Activated T-cell treated with anti-CD3 and anti-CD28 coated beads for 4 hours (primary cell): ENCODE results near the gene ZNF606.

Experiments used
- DNase-seq: peaks from one replicate; pipeline ENCODE4 v3.0.0-alpha.2; 2020

The ZNF606 gene

DNA sequence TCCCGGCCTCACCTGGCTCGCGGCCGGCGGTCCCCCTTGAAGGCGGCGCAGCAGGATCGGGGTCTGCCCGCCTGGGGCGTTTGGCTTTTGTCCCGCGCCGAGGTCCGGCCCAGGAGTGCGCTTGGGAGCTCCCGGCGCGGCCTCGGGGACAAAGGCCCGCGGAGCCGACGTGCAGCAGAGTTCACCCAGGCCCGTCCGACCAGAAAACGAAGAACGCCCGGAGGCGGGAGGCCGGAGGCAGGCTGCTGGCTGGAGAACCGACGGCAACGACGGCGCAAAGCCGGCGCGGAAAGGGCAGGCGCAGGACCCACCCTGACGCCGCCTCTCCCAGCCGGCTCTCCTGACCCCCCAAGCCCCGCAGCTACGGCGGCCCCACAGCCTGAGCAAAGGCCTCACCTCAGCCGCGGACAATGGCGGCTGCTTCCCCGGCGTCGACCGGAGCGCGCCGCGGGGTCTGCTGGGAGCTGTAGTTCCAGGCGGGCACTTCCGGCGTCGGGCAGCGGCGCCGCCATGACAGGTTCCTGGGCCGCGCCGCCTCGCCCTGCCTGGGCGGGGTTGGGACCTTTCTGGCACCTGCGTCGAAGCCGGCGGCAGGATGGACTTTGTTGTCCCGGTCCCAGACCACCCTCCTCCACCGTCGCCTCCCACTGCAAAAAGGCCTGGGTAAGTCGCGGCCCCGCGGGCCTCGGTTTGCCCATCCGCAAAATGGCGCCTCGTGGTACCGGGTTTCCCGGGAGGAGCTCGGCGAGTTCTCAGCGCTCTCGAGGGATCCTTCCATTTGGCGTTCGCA, at the start of gene ZNF606:
Gene ZNF606 (minus strand): TSS at position 437 of the 790 bp plus-strand sequence. CDS start 1,501 bp downstream, outside the sequence.
- DNase-seq: peak; percentile 72

DNA sequence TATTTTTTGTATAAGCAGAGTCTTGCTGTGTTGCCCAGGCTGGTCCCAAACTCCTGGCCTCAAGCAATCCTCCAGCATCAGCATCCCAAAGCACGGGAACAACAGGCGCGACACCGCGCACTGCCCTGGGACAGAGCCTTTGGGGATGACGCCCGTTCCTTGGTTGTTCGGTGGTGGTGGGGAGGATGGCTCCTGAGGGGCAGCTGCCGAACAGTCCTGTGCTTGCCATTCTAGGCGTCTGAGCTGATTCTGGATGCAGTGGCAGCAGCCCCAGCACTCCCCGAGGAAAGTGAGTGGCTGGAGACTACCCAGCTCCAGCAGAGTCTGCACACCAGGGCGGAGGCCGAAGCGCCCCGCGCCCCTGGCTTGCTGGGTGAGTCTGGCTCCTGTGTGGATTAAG, 49.6 kb upstream of the ZNF606 start:
- DNase-seq: no peak

DNA sequence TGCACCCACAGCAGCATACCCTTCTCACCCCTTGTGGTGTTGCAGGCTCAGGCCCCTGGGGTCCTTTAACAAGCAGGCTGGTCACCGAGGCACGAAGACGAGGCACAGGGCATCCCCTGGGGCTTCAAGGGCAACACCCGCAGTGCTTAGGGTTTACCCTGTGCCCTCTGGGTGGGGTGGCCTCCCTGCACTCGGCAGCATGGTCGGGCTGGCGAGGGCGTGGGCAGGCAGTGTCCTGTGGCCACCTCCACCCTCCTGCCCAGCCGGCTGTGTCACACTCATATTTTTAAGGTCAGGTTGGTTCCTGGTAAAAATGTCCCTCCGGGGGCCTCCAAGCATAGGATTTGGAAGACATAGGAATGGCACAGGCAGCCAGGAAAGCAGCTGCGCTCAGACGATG, 45.1 kb upstream of the ZNF606 start:
- no peak for DNase-seq

DNA sequence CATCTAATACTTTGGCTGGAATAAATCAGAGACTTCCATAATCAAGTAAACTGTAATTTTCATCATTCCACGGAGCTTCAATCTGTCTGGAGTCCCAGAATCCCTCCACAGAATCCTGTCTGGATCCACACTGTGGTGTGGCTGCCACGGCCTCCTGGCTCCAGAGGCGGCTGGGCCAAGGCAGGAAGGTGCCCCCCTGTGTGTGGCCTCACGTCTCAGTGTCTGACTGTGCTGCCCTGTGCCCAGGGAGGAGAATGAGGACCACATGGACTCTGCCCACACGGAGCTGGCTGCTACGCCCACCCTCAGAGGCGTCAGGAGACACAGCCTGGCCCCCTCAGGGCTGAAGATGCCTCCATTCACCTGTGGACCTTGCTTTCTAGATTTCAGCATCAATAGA, 44.2 kb upstream of the ZNF606 start:
- DNase-seq: no peak

DNA sequence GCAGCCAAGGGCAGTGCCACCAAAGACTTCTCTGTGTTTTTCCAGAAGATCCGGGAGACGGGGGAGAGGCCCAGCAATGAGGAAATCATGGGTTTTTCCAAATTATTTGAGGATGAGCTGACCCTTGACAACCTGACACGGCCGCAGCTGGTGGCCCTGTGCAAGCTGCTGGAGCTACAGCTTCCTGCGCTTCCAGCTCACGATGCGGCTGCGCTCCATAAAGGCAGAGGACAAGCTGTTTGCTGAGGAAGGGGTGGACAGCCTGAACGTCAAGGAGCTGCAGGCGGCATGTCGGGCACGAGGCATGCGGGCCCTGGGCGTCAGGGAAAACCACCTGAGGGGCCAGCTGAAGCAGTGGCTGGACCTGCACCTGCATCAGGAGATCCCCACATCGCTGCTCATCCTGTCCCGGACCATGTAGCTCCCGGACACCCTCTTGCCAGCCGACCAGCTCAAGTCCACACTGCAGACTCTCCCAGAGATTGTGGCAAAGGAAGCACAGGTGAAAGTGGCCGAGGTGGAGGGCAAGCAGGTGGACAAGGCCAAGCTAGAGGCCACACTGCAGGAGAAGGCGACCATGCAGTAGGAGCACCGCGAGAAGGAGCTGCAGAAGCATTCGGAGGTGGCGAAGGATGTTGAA, 42.9 kb upstream of the ZNF606 start:
- DNase-seq: no peak

DNA sequence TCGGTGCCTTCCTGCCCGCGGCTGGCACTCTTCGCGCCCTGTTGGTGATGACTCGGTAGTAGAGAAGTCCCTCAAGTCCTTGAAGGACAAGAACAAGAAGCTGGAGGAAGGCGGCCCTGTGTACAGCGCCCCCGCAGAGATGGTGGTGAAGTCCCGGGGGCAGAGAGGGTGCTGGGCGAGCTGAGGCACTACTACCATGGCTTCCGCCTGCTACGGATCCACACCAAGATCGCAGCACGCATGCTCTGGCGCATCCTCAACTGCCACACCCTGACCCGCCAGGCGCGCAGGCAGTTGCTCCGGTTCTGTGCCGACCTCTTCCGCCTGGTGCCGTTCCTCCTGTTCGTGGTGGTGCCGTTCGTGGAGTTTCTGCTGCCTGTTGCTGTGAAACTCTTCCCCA, 42.3 kb upstream of the ZNF606 start:
- DNase-seq: no peak

DNA sequence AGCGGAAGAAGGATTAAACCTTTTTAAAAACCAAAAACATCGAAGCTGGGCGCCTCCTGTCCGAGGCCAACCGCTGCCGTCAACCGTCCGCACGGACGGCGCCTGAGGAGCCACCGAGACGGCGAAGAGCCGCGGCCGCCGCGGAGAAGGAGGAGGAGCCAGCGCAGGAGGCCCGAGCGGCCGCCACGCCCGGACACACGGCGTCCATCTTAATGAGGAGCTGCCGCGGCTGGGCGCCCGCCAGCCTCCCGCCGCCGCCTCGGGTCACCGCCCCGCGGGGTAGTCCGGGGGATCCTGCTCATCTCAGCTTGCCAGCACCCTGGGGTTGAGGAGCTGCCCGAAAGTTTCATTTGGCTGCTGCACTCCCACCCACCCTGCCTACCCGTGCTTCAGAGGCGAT, 41.8 kb upstream of the ZNF606 start:
- no peak for DNase-seq

DNA sequence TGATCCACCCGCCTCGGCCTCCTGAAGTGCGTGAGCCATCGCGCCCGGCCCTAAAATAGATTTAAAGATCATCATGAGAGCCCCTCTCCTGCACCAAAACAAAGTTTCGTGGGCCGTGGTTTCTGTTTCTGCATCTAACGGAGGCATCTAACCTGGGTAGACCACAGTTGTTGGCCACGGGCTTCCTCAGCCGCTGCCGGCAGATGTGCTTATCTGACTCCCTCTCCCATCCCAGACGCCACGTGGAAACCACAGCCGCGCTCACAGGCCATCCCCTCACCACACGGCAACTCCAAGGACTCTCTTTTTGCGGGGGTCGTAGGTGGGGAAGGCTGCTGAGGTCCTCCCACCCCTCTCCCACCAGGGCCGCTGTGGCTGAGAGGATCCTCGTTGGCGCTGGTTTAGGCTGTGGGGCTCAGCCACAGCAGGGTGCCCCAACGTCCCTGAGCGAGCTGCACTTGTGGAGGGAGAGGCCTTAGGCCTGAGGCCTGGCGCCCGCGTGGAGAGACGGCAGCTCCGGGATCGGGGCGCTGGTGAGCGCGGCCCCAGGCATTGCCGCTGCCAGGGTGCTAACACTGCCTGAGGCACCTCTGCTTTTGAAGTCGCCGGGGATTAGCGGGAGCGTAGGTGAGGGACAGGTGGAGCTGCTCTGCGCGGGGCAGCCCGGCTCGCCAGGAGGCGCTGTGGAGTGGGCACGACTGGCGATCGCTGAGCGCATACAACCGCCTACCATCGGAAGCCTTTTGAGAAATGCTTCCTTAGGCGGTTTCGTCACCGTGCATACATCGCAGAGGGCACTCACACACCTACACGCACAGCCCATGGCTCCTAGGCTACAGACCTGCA, 40.1 kb upstream of the ZNF606 start:
- DNase-seq: no peak

DNA sequence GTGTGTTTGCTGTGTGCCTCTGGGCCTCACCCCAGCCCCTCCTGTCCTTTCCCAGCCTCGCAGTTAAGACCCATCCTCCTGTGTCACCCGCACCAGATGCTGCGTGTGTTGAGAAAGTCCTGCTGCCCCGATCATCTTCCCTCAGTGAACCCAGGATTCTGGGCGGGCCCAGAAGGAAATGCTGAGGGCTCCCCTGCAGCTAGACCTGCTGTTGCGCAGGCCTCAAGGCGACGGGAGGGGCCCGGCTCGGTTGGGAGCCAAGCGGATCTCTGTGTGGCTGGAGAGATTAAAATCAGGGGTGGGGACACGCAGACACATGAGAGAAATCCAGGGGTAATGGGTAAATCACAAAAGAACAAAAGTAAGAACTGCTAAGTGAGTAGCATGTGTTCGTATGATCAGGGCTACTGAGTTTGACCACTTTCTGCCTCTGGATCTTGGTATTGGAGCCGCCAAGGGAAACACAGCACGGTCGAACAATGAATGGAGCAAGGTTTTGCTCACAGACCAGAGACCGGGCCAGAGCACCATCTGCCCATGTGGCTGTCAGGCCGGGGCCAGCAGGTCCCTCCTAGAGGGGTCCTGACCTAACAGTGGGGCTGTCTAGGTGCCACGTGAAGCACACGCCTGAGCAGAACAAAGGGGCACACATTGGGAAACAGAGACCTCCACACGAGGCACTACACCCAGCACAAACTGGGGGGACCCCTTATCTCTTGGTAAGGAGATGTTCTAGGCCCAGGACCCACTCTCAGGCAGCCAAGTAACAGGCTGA, 38.3 kb upstream of the ZNF606 start:
- no peak for DNase-seq

DNA sequence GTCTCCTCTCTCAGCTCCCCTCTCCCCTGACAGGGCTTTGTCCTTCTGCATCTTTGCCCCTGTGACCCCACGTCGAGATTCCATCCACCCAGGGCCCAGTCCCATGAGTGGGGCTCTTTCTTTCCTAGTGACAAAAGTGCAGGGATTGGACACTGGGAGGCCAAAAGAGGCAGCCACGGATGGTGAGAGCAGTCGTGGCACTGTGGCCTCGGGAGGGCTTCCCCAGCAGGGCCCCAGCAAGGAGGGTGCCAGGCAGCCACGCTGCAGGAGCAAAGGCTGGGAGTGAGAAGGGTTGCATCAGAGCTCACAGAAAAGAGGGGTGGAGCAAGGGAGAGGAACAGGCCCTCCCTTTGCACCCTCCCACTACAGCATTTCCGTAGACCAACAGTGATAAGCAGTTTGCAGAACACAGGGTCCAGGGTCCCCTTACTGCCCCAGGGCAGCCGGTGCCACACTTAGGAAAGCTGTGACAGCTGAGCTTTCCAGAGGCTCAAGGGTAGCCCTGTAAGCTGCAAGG, 36.1 kb upstream of the ZNF606 start:
- DNase-seq: no peak

DNA sequence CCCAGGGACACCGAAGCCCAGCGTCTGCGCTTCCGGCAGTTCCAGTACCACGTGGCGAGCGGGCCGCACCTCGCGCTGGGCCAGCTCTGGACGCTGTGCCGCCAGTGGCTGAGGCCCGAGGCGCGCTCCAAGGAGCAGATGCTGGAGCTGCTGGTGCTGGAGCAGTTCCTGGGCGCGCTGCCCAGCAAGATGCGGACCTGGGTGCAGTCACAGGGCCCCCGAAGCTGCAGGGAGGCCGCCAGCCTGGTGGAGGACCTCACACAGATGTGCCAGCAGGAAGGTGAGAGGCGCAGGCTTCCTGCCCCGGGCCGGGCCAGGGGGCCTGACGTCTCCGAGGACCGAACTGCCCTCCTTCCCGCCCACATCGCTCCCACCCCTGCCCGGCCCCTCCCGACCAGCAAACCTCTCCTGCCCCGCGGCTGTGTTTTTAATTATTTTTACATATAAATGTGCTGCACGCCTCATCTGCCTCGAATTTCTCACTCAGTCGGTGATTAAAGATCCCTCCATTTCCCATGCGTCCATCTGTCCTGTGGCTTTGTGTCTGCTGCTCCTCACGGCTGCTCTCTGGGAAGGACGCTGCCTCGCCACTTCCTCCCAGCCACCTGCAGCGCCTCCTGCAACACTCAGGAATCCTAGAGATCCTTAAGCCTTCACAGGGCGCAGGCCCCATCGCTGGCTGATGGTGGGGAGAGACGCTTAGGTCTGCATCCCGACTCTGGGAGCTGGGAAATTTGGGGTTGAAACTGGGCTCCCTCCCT, 35.5 kb upstream of the ZNF606 start:
- DNase-seq: no peak

DNA sequence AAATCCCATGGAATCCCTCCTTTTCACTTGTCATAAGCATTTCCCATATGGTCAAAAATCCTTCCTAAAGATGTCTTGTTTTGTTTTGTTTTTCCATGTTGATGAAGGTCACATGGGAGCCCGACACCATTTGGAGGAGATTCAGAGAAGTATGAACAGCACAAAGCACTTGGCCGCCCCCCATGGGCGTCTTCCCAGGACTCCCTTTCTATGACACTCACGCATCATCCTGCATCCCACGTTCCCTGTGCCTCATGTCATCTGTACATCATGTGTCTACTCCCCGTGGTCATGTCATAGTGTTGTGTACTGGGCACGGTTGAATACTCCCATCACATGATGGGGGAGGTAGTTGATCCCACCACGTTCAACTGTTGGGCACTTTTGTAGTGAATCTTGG, 33.2 kb upstream of the ZNF606 start:
- no peak for DNase-seq

DNA sequence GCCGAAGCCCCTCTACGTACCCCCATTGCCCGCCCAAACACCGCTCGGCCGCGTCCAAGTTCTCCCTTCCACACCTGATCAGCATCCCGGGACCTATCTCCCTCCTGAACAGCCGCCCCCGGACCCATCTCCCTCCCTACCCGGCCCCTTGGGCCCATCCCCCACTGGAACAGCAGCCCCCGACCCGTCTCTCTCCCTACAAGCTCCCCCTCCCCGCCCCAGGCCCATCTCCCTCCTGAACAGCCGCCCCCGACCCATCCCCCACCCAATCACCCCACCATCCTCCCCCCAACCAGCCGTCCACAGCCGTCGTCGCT, 31.8 kb upstream of the ZNF606 start:
- no peak for DNase-seq

DNA sequence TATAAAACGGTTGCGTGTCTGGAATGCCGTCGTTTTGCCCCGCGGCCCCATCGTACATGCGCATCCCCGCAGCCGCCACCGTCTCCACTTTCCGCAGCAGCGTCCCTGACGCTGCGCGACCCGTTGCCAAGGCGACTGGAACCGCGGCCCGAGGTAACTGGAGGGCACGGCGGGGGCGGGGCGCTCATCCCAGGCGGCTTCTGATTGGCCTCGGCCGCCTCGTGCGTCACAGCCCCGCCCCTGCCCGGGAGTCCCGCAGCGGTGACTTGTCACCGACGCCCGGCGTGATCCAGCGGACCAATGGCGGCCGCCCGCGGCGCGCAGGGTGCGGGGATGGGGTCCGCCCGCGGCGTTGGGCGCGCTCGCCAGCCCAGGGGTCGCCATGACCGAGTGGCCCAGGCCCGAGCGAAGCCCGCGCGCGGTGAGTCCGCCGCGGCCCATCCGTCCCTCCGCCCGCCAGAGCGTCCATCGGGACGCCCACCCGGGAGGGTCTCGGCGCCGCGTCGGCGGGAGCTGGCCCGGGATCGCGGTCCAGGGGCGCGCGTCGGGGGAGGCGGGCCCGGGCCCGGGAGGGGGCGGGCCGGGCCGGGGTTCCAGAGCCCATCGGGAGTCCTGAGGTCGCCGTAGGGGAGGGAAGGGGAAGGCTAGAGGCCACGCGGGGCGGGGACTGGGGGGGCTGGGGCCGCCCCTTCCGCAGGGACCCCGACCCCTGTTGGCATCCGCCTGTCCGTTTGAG, 31.3 kb upstream of the ZNF606 start, which contains the start of gene ZSCAN1:
Gene ZSCAN1 (plus strand): TSS at position 285 of the 736 bp plus-strand sequence. CDS start 3,812 bp downstream, outside the sequence.
- DNase-seq: no peak

DNA sequence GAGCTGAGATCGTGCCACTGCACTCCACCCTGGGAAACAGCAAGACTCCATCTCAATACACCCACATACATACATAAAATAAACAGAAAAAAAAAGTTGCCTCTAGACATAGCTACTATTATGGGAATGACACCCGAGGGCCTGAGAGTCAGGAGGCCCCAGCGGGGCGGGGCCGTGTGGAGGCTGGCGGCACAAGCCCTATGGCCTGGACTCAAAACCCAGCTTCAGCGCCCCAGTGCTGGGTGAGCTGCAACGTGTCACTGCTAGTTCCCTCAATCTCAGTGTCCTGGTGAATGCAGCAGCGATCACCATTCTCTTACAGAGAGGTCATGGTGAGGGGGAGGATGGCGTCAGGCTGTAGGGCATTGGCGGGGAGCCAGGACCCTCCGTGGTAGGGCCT, 22.0 kb upstream of the ZNF606 start:
- no peak for DNase-seq

DNA sequence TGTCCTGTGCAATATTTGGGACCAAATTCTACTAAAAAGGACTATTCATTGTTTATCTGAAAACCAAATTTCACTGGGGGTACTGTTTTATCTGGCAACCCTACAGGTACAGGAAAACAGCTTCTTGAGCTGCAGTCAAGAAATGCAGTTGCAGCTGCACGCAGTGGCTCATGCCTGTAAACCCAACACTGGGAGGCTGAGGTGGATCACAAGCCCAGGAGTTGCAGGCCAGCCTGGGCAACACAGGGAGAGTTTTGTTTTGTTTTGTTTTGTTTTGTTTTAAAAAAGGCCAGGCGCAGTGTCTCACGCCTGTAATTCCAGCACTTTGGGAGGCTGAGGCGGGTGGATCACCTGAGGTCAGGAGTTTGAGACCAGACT, 19.7 kb upstream of the ZNF606 start:
- DNase-seq: no peak

DNA sequence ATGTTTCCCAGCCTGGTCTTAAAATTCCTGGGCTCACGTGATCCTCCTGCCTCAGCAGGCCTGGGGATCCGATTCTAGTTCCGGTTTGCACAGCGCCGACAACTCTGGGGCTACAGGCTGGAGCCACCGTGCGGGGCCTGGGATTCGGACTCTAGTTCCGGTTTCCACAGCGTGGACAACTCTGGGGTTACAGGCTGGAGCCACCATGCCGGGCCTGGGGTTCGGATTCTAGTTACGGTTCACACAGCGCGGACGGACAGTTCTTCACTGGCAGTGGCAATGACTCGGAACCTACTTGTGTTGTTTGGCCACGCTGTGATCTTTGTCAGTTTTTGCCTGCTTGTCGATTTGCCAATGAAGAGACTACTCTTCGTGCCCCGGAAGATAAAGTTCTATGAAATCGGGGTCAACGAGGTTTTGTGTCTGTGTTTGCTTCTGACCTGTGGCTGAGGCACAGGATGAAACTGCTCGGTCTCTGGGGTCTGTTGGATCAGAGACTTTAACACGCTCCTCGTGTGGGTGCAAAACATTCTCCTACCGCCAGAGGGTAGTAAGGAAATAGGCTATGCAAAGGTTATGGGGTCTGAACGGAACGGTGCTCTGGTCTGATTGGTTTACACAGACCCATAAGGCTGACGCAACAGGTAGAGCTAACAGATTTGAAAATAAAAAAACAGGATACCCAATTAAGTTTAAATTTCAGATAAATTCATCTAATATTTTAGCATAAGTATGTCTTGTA, 19.1 kb upstream of the ZNF606 start:
- peak; percentile 19 for DNase-seq

DNA sequence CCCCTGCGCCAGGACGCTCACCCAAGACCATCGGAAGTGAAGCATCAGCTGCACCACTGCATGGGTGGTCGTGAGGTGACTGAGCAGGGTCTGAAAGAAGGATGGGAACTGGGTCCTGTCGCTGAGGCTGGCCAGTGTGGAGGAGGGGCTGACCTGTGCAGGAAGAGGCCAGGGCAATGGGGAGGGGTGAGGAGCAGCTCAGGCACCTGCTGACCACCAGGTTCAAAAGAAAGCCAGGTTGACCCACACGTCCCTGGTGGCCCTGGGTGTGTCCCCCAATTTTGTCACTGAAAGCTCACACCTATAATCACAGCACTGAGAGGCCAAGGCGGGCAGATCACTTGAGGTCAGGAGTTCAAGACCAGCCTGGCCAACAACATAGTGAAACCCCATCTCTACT, 17.5 kb upstream of the ZNF606 start:
- no peak for DNase-seq

DNA sequence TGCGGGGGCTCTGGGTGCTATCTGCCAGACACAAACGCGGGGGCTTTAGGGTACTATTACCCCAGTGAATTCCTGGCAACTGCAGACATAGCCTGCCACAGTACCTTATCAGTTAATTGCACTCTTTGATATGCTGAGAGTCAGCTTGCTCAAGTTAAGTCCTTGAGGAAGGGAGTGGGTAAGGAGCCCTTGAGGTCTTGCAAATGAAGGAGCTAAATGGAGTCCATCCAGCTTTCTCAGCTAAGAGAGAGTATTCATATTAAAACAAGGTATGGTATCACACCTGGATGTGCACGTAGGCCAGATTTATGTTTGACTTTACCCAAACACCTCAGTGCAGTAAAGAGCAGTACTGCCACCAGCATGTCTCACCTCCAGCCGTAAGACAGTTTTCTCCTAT, 11.5 kb upstream of the ZNF606 start:
- DNase-seq: no peak

DNA sequence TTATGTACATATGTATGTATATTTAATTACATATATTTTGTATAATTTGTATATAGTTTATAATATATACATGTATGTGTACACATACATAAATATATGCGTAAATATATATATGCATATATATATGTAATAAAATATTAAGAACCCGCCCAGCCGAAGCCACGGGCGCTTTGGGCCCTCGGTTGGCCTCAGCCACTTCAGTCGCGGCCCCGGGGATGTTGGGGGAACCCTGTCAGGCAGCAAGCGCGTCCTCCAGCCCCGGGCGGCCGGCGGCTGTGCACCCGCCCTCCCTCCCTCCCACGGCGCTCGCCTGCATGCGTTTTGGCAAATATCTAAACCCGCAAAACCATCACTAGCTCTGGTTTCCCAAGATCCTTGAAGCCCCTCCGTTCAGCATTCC, 7.9 kb upstream of the ZNF606 start:
- no peak for DNase-seq
